Stimulated activated CD8-positive, alpha-beta memory T cell treated with anti-CD3 and anti-CD28 coated beads, Interleukin-15, amount 100 ng/mL, for 24 hours (primary cell): ENCODE results near the gene CLIC5.

Source experiments
- DNase-seq: peaks from one replicate; pipeline ENCODE4 v3.0.0-alpha.2; 2020; ENCODE audit warnings: low read depth

CLIC5 gene

GRCh38 chr6:46015119-46015968 is at the start of gene CLIC5:
Gene CLIC5 (minus strand): TSS chr6:46015860. CDS start chr6:46015542, 318 bp downstream.
- no peak for DNase-seq

GRCh38 chr6:46062991-46063390 is 47.3 kb upstream of the CLIC5 start:
- DNase-seq = no peak

- DNase-seq = no peak
These were observed 46.7 kb upstream of the CLIC5 start for GRCh38 chr6:46062312-46062711.

- no peak for DNase-seq
These were observed 45.8 kb upstream of the CLIC5 start for GRCh38 chr6:46061497-46061896.

GRCh38 chr6:46059608-46060007 is 43.9 kb upstream of the CLIC5 start:
- DNase-seq = no peak

GRCh38 chr6:46058951-46059350 is 43.3 kb upstream of the CLIC5 start:
- no peak for DNase-seq

- DNase-seq = no peak
These were observed 42.1 kb upstream of the CLIC5 start for GRCh38 chr6:46057792-46058191.

- DNase-seq = no peak
These were observed 41.4 kb upstream of the CLIC5 start for GRCh38 chr6:46056906-46057529.

- no peak for DNase-seq
These were observed 38.9 kb upstream of the CLIC5 start for GRCh38 chr6:46054516-46054915.

GRCh38 chr6:46053039-46053933 is 37.6 kb upstream of the CLIC5 start:
- DNase-seq = no peak

- no peak for DNase-seq
These were observed 36.8 kb upstream of the CLIC5 start for GRCh38 chr6:46052479-46052878.

GRCh38 chr6:46051962-46052361 is 36.3 kb upstream of the CLIC5 start:
- no peak for DNase-seq

GRCh38 chr6:46050845-46051405 is 35.3 kb upstream of the CLIC5 start:
- no peak for DNase-seq

- DNase-seq = no peak
These were observed 33.1 kb upstream of the CLIC5 start for GRCh38 chr6:46048646-46049297.

GRCh38 chr6:46046558-46047174 is 31.0 kb upstream of the CLIC5 start:
- DNase-seq = no peak

GRCh38 chr6:46044881-46045617 is 29.4 kb upstream of the CLIC5 start:
- no peak for DNase-seq

- no peak for DNase-seq
These were observed 26.8 kb upstream of the CLIC5 start for GRCh38 chr6:46042355-46042999.

- DNase-seq = no peak
These were observed 24.6 kb upstream of the CLIC5 start for GRCh38 chr6:46040288-46040687.

GRCh38 chr6:46039646-46040045 is 24.0 kb upstream of the CLIC5 start:
- DNase-seq = no peak

- no peak for DNase-seq
These were observed 21.3 kb upstream of the CLIC5 start for GRCh38 chr6:46036911-46037310.
